WTC11 (cell line): Measurements from ENCODE around the gene KIF21A.

ENCODE experiments used
- ATF1 ChIP-seq: sonication (generic); formaldehyde crosslinking; IDR thresholded peaks from 2 replicates; pipeline ENCODE4 v1.8.1; 2023; ENCODE audit warnings: mild to moderate bottlenecking, moderate library complexity, missing genetic modification reagents
- CBFB ChIP-seq: sonication (generic); formaldehyde crosslinking; IDR thresholded peaks from 2 replicates; pipeline ENCODE4 v1.8.1; 2022; ENCODE audit warnings: mild to moderate bottlenecking, low read depth, missing genetic modification reagents
- CTCF ChIP-seq: fragments of 200-600 bp; IDR thresholded peaks from 2 replicates; pipeline ENCODE4 v1.8.0; 2022; ENCODE audit warnings: antibody characterized with exemption
- ESRRA ChIP-seq: sonication (generic); formaldehyde crosslinking; IDR thresholded peaks from 2 replicates; pipeline ENCODE4 v1.8.1; 2022; ENCODE audit warnings: mild to moderate bottlenecking, missing genetic modification reagents, borderline replicate concordance
- FOXP1 ChIP-seq: sonication (generic); formaldehyde crosslinking; IDR thresholded peaks from 2 replicates; pipeline ENCODE4 v1.8.0; 2022; ENCODE audit warnings: missing genetic modification reagents, mild to moderate bottlenecking, moderate library complexity, borderline replicate concordance
- IRF1 ChIP-seq: sonication (generic); formaldehyde crosslinking; IDR thresholded peaks from 2 replicates; pipeline ENCODE4 v1.8.0; 2023; ENCODE audit warnings: missing genetic modification reagents
- KAT7 ChIP-seq: sonication (generic); formaldehyde crosslinking; IDR thresholded peaks from 2 replicates; pipeline ENCODE4 v1.8.1; 2023; ENCODE audit warnings: missing genetic modification reagents, mild to moderate bottlenecking, borderline replicate concordance
- MAX ChIP-seq: sonication (generic); formaldehyde crosslinking; IDR thresholded peaks from 2 replicates; pipeline ENCODE4 v1.8.0; 2022; ENCODE audit warnings: mild to moderate bottlenecking, missing genetic modification reagents
- SMAD3 ChIP-seq: sonication (generic); formaldehyde crosslinking; IDR thresholded peaks from 2 replicates; pipeline ENCODE4 v1.8.0; 2022; ENCODE audit warnings: missing genetic modification reagents, mild to moderate bottlenecking, borderline replicate concordance
- USF2 ChIP-seq: sonication (generic); formaldehyde crosslinking; IDR thresholded peaks from 2 replicates; pipeline ENCODE4 v1.8.1; 2023; ENCODE audit warnings: mild to moderate bottlenecking, missing genetic modification reagents, moderate library complexity
- ZNF281 ChIP-seq: sonication (generic); formaldehyde crosslinking; IDR thresholded peaks from 2 replicates; pipeline ENCODE4 v1.8.0; 2023; ENCODE audit warnings: mild to moderate bottlenecking, missing genetic modification reagents

- no peak for TF ChIP-seq CTCF
- TF ChIP-seq ZNF281 (CRISPR knock-in tag) = no peak
- TF ChIP-seq MAX (CRISPR knock-in tag) = no peak
- no peak for TF ChIP-seq ESRRA (CRISPR knock-in tag)
- TF ChIP-seq CBFB = no peak
- TF ChIP-seq KAT7 (CRISPR knock-in tag) = no peak
- no peak for TF ChIP-seq USF2 (CRISPR knock-in tag)
- TF ChIP-seq IRF1 (CRISPR knock-in tag) = no peak
- no peak for TF ChIP-seq ATF1 (CRISPR knock-in tag)
- no peak for TF ChIP-seq SMAD3 (CRISPR knock-in tag)
- no peak for TF ChIP-seq FOXP1 (CRISPR knock-in tag)
Measured at GRCh38 chr12:39357041-39357440, 85.9 kb downstream of the KIF21A start.
